PC-3 (cell line): ENCODE measurements around the gene CLEC1A.

Experiments
- CTCF ChIP-seq: fragments of 300-600 bp; sonication (generic); conservative IDR thresholded peaks from 2 replicates; pipeline ENCODE4 v1.5.1; 2017; ENCODE audit warnings: antibody characterized with exemption, low read depth, mild to moderate bottlenecking, low read length
- EZH2 ChIP-seq: fragments of 300-600 bp; sonication (generic); IDR thresholded peaks from one replicate; pipeline ENCODE4 v1.6.1; 2017; ENCODE audit warnings: antibody characterized with exemption, mild to moderate bottlenecking, low read length; ENCODE audit not compliant: unreplicated experiment

- TF ChIP-seq CTCF (no peak), EZH2 (no peak)
Measured at GRCh38 chr12:10102322-10102721, 3.5 kb upstream of the CLEC1A start.
